Gastrocnemius medialis (tissue), 4 donors: ENCODE measurements around the gene LGALS16. TPM values are rescaled to one million over a fixed set of nuclear protein-coding genes. Genes with fewer than 3 reads are reported as not detected.

Experiments used
- ATAC-seq, 2 donors: fragments of 150-250 bp; one replicate each; pipeline ENCODE4 v1.9.1; 2016
- DNase-seq, 2 donors: peaks; one replicate each; pipeline ENCODE4 v3.0.0-alpha.2; 2019
- H3K27ac ChIP-seq, 4 donors: fragments of 200-600 bp; sonication (generic); 1 replicate in 1 of 4; 2 replicates in 3 of 4; pipeline ENCODE4 v1.5.1; 2016 to 2018; ENCODE audit warnings: mild to moderate bottlenecking in 2 of 4, moderate library complexity in 1 of 4
- H3K27me3 ChIP-seq, 3 donors: fragments of 200-600 bp; sonication (generic) in 2 of 3; 1 replicate in 1 of 3; 2 replicates in 2 of 3; pipeline versions ENCODE4 v1.5.1 to v1.6.0; 2016 to 2019; ENCODE audit warnings: mild to moderate bottlenecking in 1 of 3, moderate library complexity in 1 of 3
- H3K36me3 ChIP-seq, 2 donors: fragments of 200-600 bp; sonication (generic) in 1 of 2; one replicate each; pipeline ENCODE4 v1.5.1; 2017 to 2018
- H3K4me1 ChIP-seq, 2 donors: fragments of 200-600 bp; sonication (generic) in 1 of 2; one replicate each; pipeline ENCODE4 v1.5.1; 2016 to 2017; ENCODE audit warnings: mild to moderate bottlenecking in 2 of 2
- H3K4me3 ChIP-seq, 4 donors: fragments of 200-600 bp; sonication (generic) in 3 of 4; 1 replicate in 1 of 4; 2 replicates in 3 of 4; pipeline ENCODE4 v1.5.1; 2016 to 2019; ENCODE audit warnings: mild to moderate bottlenecking in 2 of 4
- H3K9me3 ChIP-seq, 3 donors: fragments of 200-600 bp; sonication (generic) in 2 of 3; 1 replicate in 1 of 3; 2 replicates in 2 of 3; pipeline ENCODE4 v1.5.1; 2016 to 2019
- CTCF ChIP-seq, 5 experiments: fragments of 450-650 bp in 3 of 5; fragments of 200-600 bp in 2 of 5; sonication (generic) in 2 of 5; IDR thresholded peaks in 4 of 5; conservative IDR thresholded peaks in 1 of 5; 1 replicate in 4 of 5; 2 replicates in 1 of 5; pipeline ENCODE4 v1.5.1; 2016 to 2019; ENCODE audit warnings: antibody characterized with exemption in 5 of 5, mild to moderate bottlenecking in 3 of 5, moderate library complexity in 3 of 5
- POLR2A ChIP-seq, 2 donors: fragments of 450-650 bp; IDR thresholded peaks; one replicate each; pipeline ENCODE4 v1.6.1; 2017; ENCODE audit warnings: antibody characterized with exemption in 2 of 2, mild to moderate bottlenecking in 2 of 2, moderate library complexity in 2 of 2
- in situ Hi-C, 4 donors: fragments of 200-750 bp; cut with MboI; loops; one replicate each; pipeline versions ENCODE4 v1.15.0 to v1.8.0; 2017; ENCODE audit warnings: low sequenced_read_pairs in 4 of 4
- intact Hi-C: fragments of 100-400 bp; cut with DNase I; formaldehyde crosslinking; loops from one replicate; pipeline ENCODE4 v1.15.1; 2023; ENCODE audit warnings: low total_unique reads
- total RNA-seq, 4 donors: library from RNA; depleted of rRNA; stranded (reverse); fragments of >200 nt; gene quantifications; one replicate each; pipeline versions ENCODE4 v1.1.0 to v1.2.3, GENCODE V29; 2016

LGALS16 gene
- not detected for total RNA-seq

GRCh38 chr19:39655613-39656012, at the start of gene LGALS16:
TSS of gene LGALS16 (plus strand) at chr19:39655913. CDS start at chr19:39655962, 49 bp downstream.
- H3K27me3 ChIP-seq: no peaks in the 10 kb centered on the region
- TF ChIP-seq CTCF (IDR thresholded peaks at IDR 0.05 in 4 of 5, conservative IDR thresholded peaks at IDR 0.05 in 1 of 5): no peak
- TF ChIP-seq POLR2A (IDR thresholded peaks at IDR 0.05): no peak
- H3K4me1 ChIP-seq: no peaks in the 10 kb centered on the region
- H3K27ac ChIP-seq: no peak within 1 kb of the TSS
- intact Hi-C loops: no loop called here
- DNase-seq (no peak), ATAC-seq (no peak)
- no peaks in the 10 kb centered on the region for H3K36me3 ChIP-seq
- H3K9me3 ChIP-seq: no peaks in the 10 kb centered on the region
- H3K4me3 ChIP-seq: no peak within 1 kb of the TSS
- in situ Hi-C loops: no loop called here

GRCh38 chr19:39607021-39607420, 48.7 kb upstream of the LGALS16 start:
- H3K27ac ChIP-seq: no peak overlapping the region
- DNase-seq (no peak), ATAC-seq (no peak)
- H3K4me1 ChIP-seq: no peaks in the 10 kb centered on the region
- no peak overlapping the region for H3K4me3 ChIP-seq
- intact Hi-C loops (no loop called here), in situ Hi-C loops (no loop called here)
- no peaks in the 10 kb centered on the region for H3K27me3 ChIP-seq
- H3K9me3 ChIP-seq: no peaks in the 10 kb centered on the region
- no peaks in the 10 kb centered on the region for H3K36me3 ChIP-seq
- TF ChIP-seq CTCF (IDR thresholded peaks at IDR 0.05 in 4 of 5, conservative IDR thresholded peaks at IDR 0.05 in 1 of 5): no peak
- TF ChIP-seq POLR2A (IDR thresholded peaks at IDR 0.05): no peak

GRCh38 chr19:39607561-39607960, 48.2 kb upstream of the LGALS16 start:
- no peak overlapping the region for H3K27ac ChIP-seq
- no peak for TF ChIP-seq CTCF (IDR thresholded peaks at IDR 0.05 in 4 of 5, conservative IDR thresholded peaks at IDR 0.05 in 1 of 5)
- H3K27me3 ChIP-seq: no peaks in the 10 kb centered on the region
- H3K4me3 ChIP-seq: no peak overlapping the region
- intact Hi-C loops (no loop called here), in situ Hi-C loops (no loop called here)
- H3K4me1 ChIP-seq: no peaks in the 10 kb centered on the region
- DNase-seq (no peak), ATAC-seq (no peak)
- H3K9me3 ChIP-seq: no peaks in the 10 kb centered on the region
- no peaks in the 10 kb centered on the region for H3K36me3 ChIP-seq

- ATAC-seq (no peak), DNase-seq (no peak)
- TF ChIP-seq CTCF (IDR thresholded peaks at IDR 0.05 in 4 of 5, conservative IDR thresholded peaks at IDR 0.05 in 1 of 5) (no peak), POLR2A (IDR thresholded peaks at IDR 0.05) (no peak)
- intact Hi-C loops: no loop called here
- Histone ChIP-seq H3K4me3 (no peak overlapping the region), H3K27me3 (no peaks in the 10 kb centered on the region), H3K36me3 (no peaks in the 10 kb centered on the region), H3K4me1 (no peaks in the 10 kb centered on the region), H3K27ac (no peak overlapping the region), H3K9me3 (no peaks in the 10 kb centered on the region)
- in situ Hi-C loops: no loop called here
Observed at GRCh38 chr19:39613597-39613996, 42.1 kb upstream of the LGALS16 start.

- Histone ChIP-seq H3K4me3 (no peak overlapping the region), H3K27me3 (peaks cover 0 to 4% (median 0%) of the 10 kb centered on the region in 3 donors), H3K4me1 (no peaks in the 10 kb centered on the region), H3K36me3 (no peaks in the 10 kb centered on the region), H3K9me3 (no peaks in the 10 kb centered on the region), H3K27ac (no peak overlapping the region)
- TF ChIP-seq POLR2A (IDR thresholded peaks at IDR 0.05) (no peak), CTCF (IDR thresholded peaks at IDR 0.05 in 4 of 5, conservative IDR thresholded peaks at IDR 0.05 in 1 of 5) (no peak)
- DNase-seq (no peak), ATAC-seq (no peak)
- in situ Hi-C loops (no loop called here), intact Hi-C loops (no loop called here)
Observed at GRCh38 chr19:39617745-39618144, 38.0 kb upstream of the LGALS16 start.
